H9 (cell line): Measurements from ENCODE around the gene SCGB1C1. TPM values are rescaled to one million over a fixed set of nuclear protein-coding genes. Genes with fewer than 3 reads are reported as not detected.

Experiments
- DNase-seq: peaks from one replicate; pipeline ENCODE4 v3.0.0-alpha.2; 2017
- H2AFZ ChIP-seq: one replicate; pipeline ENCODE4 v1.6.1; 2013; ENCODE audit warnings: mild to moderate bottlenecking, low read length, control low read depth, moderate library complexity
- H2AK5ac ChIP-seq: 2 replicates; pipeline ENCODE4 v1.6.1; 2013; ENCODE audit warnings: low read length, control low read depth, mixed read lengths; ENCODE audit not compliant: insufficient read length
- H2BK120ac ChIP-seq: one replicate; pipeline ENCODE4 v1.6.1; 2013; ENCODE audit warnings: low read depth, mild to moderate bottlenecking, low read length, control low read depth, inconsistent platforms; ENCODE audit not compliant: poor library complexity, severe bottlenecking
- H2BK12ac ChIP-seq: 2 replicates; pipeline ENCODE4 v1.6.1; 2013; ENCODE audit warnings: low read length, control low read depth, mixed read lengths, low read depth; ENCODE audit not compliant: insufficient read length
- H2BK15ac ChIP-seq: 2 replicates; pipeline ENCODE4 v1.6.1; 2013; ENCODE audit warnings: low read depth, low read length, control low read depth
- H2BK20ac ChIP-seq: one replicate; pipeline ENCODE4 v1.6.1; 2013; ENCODE audit warnings: low read depth, mild to moderate bottlenecking, low read length, control low read depth, inconsistent platforms; ENCODE audit not compliant: poor library complexity, severe bottlenecking
- H2BK5ac ChIP-seq: 2 replicates; pipeline ENCODE4 v1.6.1; 2013; ENCODE audit warnings: low read length, control low read depth, mixed read lengths; ENCODE audit not compliant: insufficient read length
- H3K14ac ChIP-seq: 2 replicates; pipeline ENCODE4 v1.6.1; 2013; ENCODE audit warnings: low read length, control low read depth; ENCODE audit not compliant: insufficient read depth
- H3K18ac ChIP-seq: 2 replicates; pipeline ENCODE4 v1.6.1; 2013; ENCODE audit warnings: low read depth, mild to moderate bottlenecking, mixed read lengths, low read length, control low read depth; ENCODE audit not compliant: insufficient read length
- H3K23ac ChIP-seq: 2 replicates; pipeline ENCODE4 v1.6.1; 2013; ENCODE audit warnings: low read length, control low read depth, mixed read lengths, low read depth; ENCODE audit not compliant: insufficient read length
- H3K23me2 ChIP-seq: 2 replicates; pipeline ENCODE4 v1.6.1; 2013; ENCODE audit warnings: low read depth, mild to moderate bottlenecking, mixed read lengths, low read length, control low read depth; ENCODE audit not compliant: insufficient read length, poor library complexity, severe bottlenecking
- H3K27ac ChIP-seq: 2 replicates; pipeline ENCODE4 v1.5.1; 2013; ENCODE audit warnings: low read length, control low read depth, mixed read lengths, low read depth; ENCODE audit not compliant: insufficient read length
- H3K27me3 ChIP-seq: 2 replicates; pipeline ENCODE4 v1.6.1; 2013; ENCODE audit warnings: low read length, control low read depth, inconsistent platforms; ENCODE audit not compliant: insufficient read depth
- H3K4ac ChIP-seq: 2 replicates; pipeline ENCODE4 v1.6.1; 2013; ENCODE audit warnings: low read depth, mild to moderate bottlenecking, control low read depth, inconsistent platforms, low read length, moderate library complexity
- H3K4me1 ChIP-seq: 2 replicates; pipeline ENCODE4 v1.6.1; 2013; ENCODE audit warnings: low read length, control low read depth, inconsistent platforms; ENCODE audit not compliant: insufficient read depth
- H3K4me2 ChIP-seq: 2 replicates; pipeline ENCODE4 v1.6.1; 2013; ENCODE audit warnings: low read length, control low read depth, mixed read lengths; ENCODE audit not compliant: insufficient read length, insufficient read depth
- H3K56ac ChIP-seq: 2 replicates; pipeline ENCODE4 v1.6.1; 2013; ENCODE audit warnings: low read depth, mild to moderate bottlenecking, mixed read lengths, low read length, control low read depth; ENCODE audit not compliant: insufficient read length
- H3K79me1 ChIP-seq: 2 replicates; pipeline ENCODE4 v1.6.1; 2013; ENCODE audit warnings: low read depth, mild to moderate bottlenecking, moderate library complexity, low read length, control low read depth, inconsistent platforms; ENCODE audit not compliant: insufficient read depth, poor library complexity, severe bottlenecking
- H3K79me2 ChIP-seq: 2 replicates; pipeline ENCODE4 v1.6.1; 2013; ENCODE audit warnings: low read length, control low read depth, inconsistent platforms; ENCODE audit not compliant: insufficient read depth
- H3K9ac ChIP-seq: 2 replicates; pipeline ENCODE4 v1.6.1; 2013; ENCODE audit warnings: low read length, control low read depth, mixed read lengths; ENCODE audit not compliant: insufficient read length; ENCODE audit errors: extremely low read depth
- H3K9me3 ChIP-seq: one replicate; pipeline ENCODE4 v1.6.1; 2013; ENCODE audit warnings: low read depth, low read length, inconsistent platforms; ENCODE audit not compliant: control insufficient read depth
- H3T11ph ChIP-seq: one replicate; pipeline ENCODE4 v1.6.1; 2013; ENCODE audit warnings: mild to moderate bottlenecking, low read length, control low read depth, inconsistent platforms
- H4K20me1 ChIP-seq: one replicate; pipeline ENCODE4 v1.6.1; 2013; ENCODE audit not compliant: control insufficient read depth, insufficient read length, insufficient read depth
- H4K5ac ChIP-seq: 2 replicates; pipeline ENCODE4 v1.6.1; 2013; ENCODE audit warnings: low read depth, mild to moderate bottlenecking, mixed read lengths, low read length, control low read depth; ENCODE audit not compliant: insufficient read length
- H4K8ac ChIP-seq: replicated peaks from 2 replicates; pipeline ENCODE4 v1.6.1; 2013; ENCODE audit warnings: low read length, control low read depth, mixed read lengths, low read depth; ENCODE audit not compliant: insufficient read length
- H4K91ac ChIP-seq: 2 replicates; pipeline ENCODE4 v1.6.1; 2013; ENCODE audit warnings: low read depth, mild to moderate bottlenecking, moderate library complexity, mixed read lengths, low read length, control low read depth; ENCODE audit not compliant: insufficient read length
- H3K27ac Mint-ChIP-seq, 3 experiments: 2 replicates in 2 of 3; 3 replicates in 1 of 3; pipeline ENCODE4 v1.8.0; 2020 to 2021; ENCODE audit warnings: mixed read lengths in 3 of 3, mild to moderate bottlenecking in 1 of 3, moderate library complexity in 1 of 3
- H3K27me3 Mint-ChIP-seq: 2 replicates; pipeline ENCODE4 v1.8.0; 2021; ENCODE audit warnings: low read depth, mild to moderate bottlenecking, moderate library complexity, mixed read lengths
- H3K36me3 Mint-ChIP-seq, 3 experiments: 2 replicates in 2 of 3; 3 replicates in 1 of 3; pipeline ENCODE4 v1.8.0; 2020 to 2021; ENCODE audit warnings: low read depth in 3 of 3, mixed read lengths in 3 of 3; ENCODE audit not compliant: insufficient read depth in 1 of 3
- H3K4me1 Mint-ChIP-seq, 2 experiments: 2 replicates each; pipeline ENCODE4 v1.8.0; 2020; ENCODE audit warnings: mixed read lengths in 2 of 2
- H3K4me3 Mint-ChIP-seq, 2 experiments: 2 replicates in 1 of 2; 3 replicates in 1 of 2; pipeline ENCODE4 v1.8.0; 2020 to 2021; ENCODE audit warnings: mild to moderate bottlenecking in 2 of 2, mixed read lengths in 2 of 2, moderate library complexity in 1 of 2
- H3K9me3 Mint-ChIP-seq, 2 experiments: 2 replicates in 1 of 2; 3 replicates in 1 of 2; pipeline ENCODE4 v1.8.0; 2020; ENCODE audit warnings: mild to moderate bottlenecking in 2 of 2, mixed read lengths in 2 of 2, moderate library complexity in 1 of 2
- CTCF ChIP-seq: fragments of 200-600 bp; sonication (generic); conservative IDR thresholded peaks from 3 replicates; pipeline ENCODE4 v1.8.0; 2021; ENCODE audit warnings: antibody characterized with exemption, mild to moderate bottlenecking
- WGBS: extraction: QIAGEN DNeasy Blood & Tissue Kit; methylation state at CpG from one replicate; pipeline ENCODE4 v1.1.7; 2013; ENCODE audit warnings: missing lambda C conversion rate, low lambda C conversion rate, mixed read lengths; ENCODE audit not compliant: insufficient read length; ENCODE audit errors: extremely low coverage; 5-methylcytosine and 5-hydroxymethylcytosine counted together
- total RNA-seq: library from RNA; stranded (reverse); gene quantifications from 2 replicates; pipeline ENCODE4 v1.2.1, GENCODE V29; 2021

The SCGB1C1 gene
- total RNA-seq, 1 experiment from 2014 or later = not detected

- Histone ChIP-seq H4K5ac (no peak overlapping the region), H3K79me2 (no peaks in the 10 kb centered on the region; the same call in 1 of the 2 replicates), H4K20me1 (no peaks in the 10 kb centered on the region), H3K4me2 (no peak overlapping the region), H3K9me3 (no peaks in the 10 kb centered on the region), H2BK15ac (no peak overlapping the region), H3K18ac (no peak overlapping the region), H3T11ph (no peak overlapping the region), H3K23ac (no peak overlapping the region), H3K27me3 (no peaks in the 10 kb centered on the region), H2BK120ac (no peak overlapping the region), H3K23me2 (peaks cover 7% of the 10 kb centered on the region), H2BK12ac (no peak overlapping the region), H3K4me1 (no peaks in the 10 kb centered on the region; the same call in 1 of the 2 replicates), H2BK20ac (no peak overlapping the region), H3K27ac (no peak overlapping the region), H2BK5ac (no peak overlapping the region), H4K8ac (no peak overlapping the region), H2AFZ (no peak overlapping the region), H4K91ac (no peak overlapping the region), H3K9ac (no peak overlapping the region), H3K56ac (no peak overlapping the region), H3K79me1 (peaks cover 5% of the 10 kb centered on the region), H3K4ac (no peak overlapping the region), H2AK5ac (no peak overlapping the region), H3K14ac (no peak overlapping the region)
- Mint-ChIP-seq H3K27me3 (peaks cover 1% of the 10 kb centered on the region), H3K4me3 (no peak overlapping the region), H3K9me3 (peaks cover 0 to 5% of the 10 kb centered on the region in 2 experiments; a peak in 4 of 5 replicates), H3K4me1 (peaks cover 5 to 9% of the 10 kb centered on the region in 2 experiments), H3K27ac (no peak overlapping the region; a peak in 1 of 7 replicates), H3K36me3 (peaks cover 9 to 37% (median 23%) of the 10 kb centered on the region in 3 experiments)
- no CpG with 5 or more reads among the region's 8 CpGs for WGBS
- no peak for DNase-seq
- no peak for TF ChIP-seq CTCF
Observed at GRCh38 chr11:202490-202889, 9.6 kb downstream of the SCGB1C1 start.
